HepG2 (cell line): ENCODE results near the gene KLHL21. TPM values are rescaled to one million over a fixed set of nuclear protein-coding genes. Genes with fewer than 3 reads are reported as not detected.

Experiments used
- CHD2 ChIP-seq: IDR thresholded peaks from 2 replicates; pipeline ENCODE4 v1.6.1; 2011; ENCODE audit warnings: low read depth, low read length, improper control_type of control experiment
- GLI4 ChIP-seq: sonication (generic); formaldehyde crosslinking; IDR thresholded peaks from 2 replicates; pipeline ENCODE4 v1.5.1; 2020; ENCODE audit warnings: missing genetic modification reagents, mild to moderate bottlenecking, moderate library complexity, borderline replicate concordance
- HCFC1 ChIP-seq: fragments of 150-350 bp; IDR thresholded peaks from 2 replicates; pipeline ENCODE4 v1.6.1; 2014; ENCODE audit warnings: low read depth, low read length
- HNF4A ChIP-seq: sonication (generic); formaldehyde crosslinking; IDR thresholded peaks from 2 replicates; pipeline ENCODE4 v1.4.0; 2020; ENCODE audit warnings: missing genetic modification reagents
- HOXA3 ChIP-seq: sonication (generic); formaldehyde crosslinking; IDR thresholded peaks from 2 replicates; pipeline ENCODE4 v1.5.0; 2020; ENCODE audit warnings: missing genetic modification reagents
- KDM5A ChIP-seq: fragments of 200-600 bp; sonication (generic); IDR thresholded peaks from 2 replicates; pipeline ENCODE4 v1.7.0; 2018; ENCODE audit warnings: antibody characterized with exemption, mild to moderate bottlenecking, low read length, borderline replicate concordance
- KDM5B ChIP-seq: sonication (generic); formaldehyde crosslinking; IDR thresholded peaks from 2 replicates; pipeline ENCODE4 v1.4.0; 2020; ENCODE audit warnings: missing genetic modification reagents, mild to moderate bottlenecking, borderline replicate concordance
- MAFK ChIP-seq, 2 experiments: IDR thresholded peaks in 1 of 2; conservative IDR thresholded peaks in 1 of 2; 2 replicates each; pipeline ENCODE4 v1.6.1; 2011; ENCODE audit warnings: improper control_type of control experiment in 2 of 2, low read length in 2 of 2
- POLR2AphosphoS5 ChIP-seq: IDR thresholded peaks from 2 replicates; pipeline ENCODE4 v1.6.1; 2012; ENCODE audit warnings: low read depth, low read length
- SOX5 ChIP-seq: IDR thresholded peaks from 2 replicates; pipeline ENCODE4 v1.6.1; 2016; ENCODE audit warnings: borderline replicate concordance
- SOX6 ChIP-seq, 2 experiments: fragments of 450-650 bp in 1 of 2; sonication (generic) in 1 of 2; formaldehyde crosslinking in 1 of 2; IDR thresholded peaks; 2 replicates each; pipeline versions ENCODE4 v1.4.0 to v1.6.1; 2017 to 2020; ENCODE audit warnings: antibody characterized with exemption in 1 of 2, mild to moderate bottlenecking in 1 of 2, missing genetic modification reagents in 1 of 2
- THAP11 ChIP-seq: IDR thresholded peaks from 2 replicates; pipeline ENCODE4 v1.6.1; 2016; ENCODE audit warnings: missing biosample characterization, missing genetic modification reagents
- YY1 ChIP-seq: IDR thresholded peaks from 2 replicates; pipeline ENCODE4 v1.6.1; 2011; ENCODE audit warnings: low read length, low read depth, moderate library complexity, mild to moderate bottlenecking; ENCODE audit not compliant: insufficient read depth, insufficient replicate concordance
- ZMYM2 ChIP-seq: sonication (generic); formaldehyde crosslinking; IDR thresholded peaks from 2 replicates; pipeline ENCODE4 v1.8.0; 2022; ENCODE audit warnings: mild to moderate bottlenecking, missing genetic modification reagents
- ZNF124 ChIP-seq: sonication (generic); formaldehyde crosslinking; IDR thresholded peaks from 2 replicates; pipeline ENCODE4 v1.4.0; 2020; ENCODE audit warnings: missing genetic modification reagents
- ZNF430 ChIP-seq: sonication (generic); formaldehyde crosslinking; IDR thresholded peaks from 2 replicates; pipeline ENCODE4 v1.9.0; 2021; ENCODE audit warnings: mild to moderate bottlenecking, missing genetic modification reagents
- ZNF441 ChIP-seq: sonication (generic); formaldehyde crosslinking; IDR thresholded peaks from 2 replicates; pipeline ENCODE4 v1.7.0; 2021; ENCODE audit warnings: missing genetic modification reagents, borderline replicate concordance
- ZNF83 ChIP-seq: sonication (generic); formaldehyde crosslinking; IDR thresholded peaks from 2 replicates; pipeline ENCODE4 v1.4.0; 2020; ENCODE audit warnings: missing genetic modification reagents, mild to moderate bottlenecking, borderline replicate concordance
- polyA plus RNA-seq, 8 experiments: library from polyadenylated mRNA; depleted of rRNA in 3 of 8; stranded (reverse) in 7 of 8; unstranded in 1 of 8; fragments of >200 nt; fragmentation: Illumina TruSeq in 4 of 8; extraction: Trizol in 4 of 8; gene quantifications; 2 replicates each; pipeline versions ENCODE4 v1.2.1 to v1.2.3, GENCODE V29; 2011 to 2016; ENCODE audit warnings: low read depth in 4 of 8, missing spikeins in 1 of 8, mixed read lengths in 1 of 8; ENCODE audit not compliant: insufficient read depth in 1 of 8
- total RNA-seq, 5 experiments: library from RNA; depleted of rRNA; stranded (reverse); fragments of >200 nt; fragmentation: Illumina TruSeq; extraction: Trizol; gene quantifications; 2 replicates each; pipeline ENCODE4 v1.2.3, GENCODE V29; 2016; ENCODE audit warnings: low read depth in 1 of 5
- TF ChIP-seq, protein P1 (sequence below): sonication (generic); formaldehyde crosslinking; IDR thresholded peaks from 2 replicates; pipeline ENCODE4 v1.8.1; 2023; ENCODE audit warnings: mild to moderate bottlenecking, inconsistent platforms, moderate library complexity, missing genetic modification reagents, borderline replicate concordance
- TF ChIP-seq, protein P2 (sequence below): sonication (generic); formaldehyde crosslinking; IDR thresholded peaks from 2 replicates; pipeline ENCODE4 v1.4.0; 2020; ENCODE audit warnings: missing genetic modification reagents
- TF ChIP-seq, protein P3 (sequence below): IDR thresholded peaks from 2 replicates; pipeline ENCODE4 v1.6.1; 2012; ENCODE audit warnings: inconsistent platforms
- TF ChIP-seq, protein P4 (sequence below): sonication (generic); formaldehyde crosslinking; conservative IDR thresholded peaks from 2 replicates; pipeline ENCODE4 v1.8.0; 2022; ENCODE audit warnings: low read depth, missing genetic modification reagents
- TF ChIP-seq, protein P5 (sequence below): IDR thresholded peaks from 2 replicates; pipeline ENCODE4 v1.6.1; 2016; ENCODE audit warnings: mild to moderate bottlenecking, missing biosample characterization, missing genetic modification reagents
- TF ChIP-seq, protein P6 (sequence below): sonication (generic); formaldehyde crosslinking; IDR thresholded peaks from 2 replicates; pipeline ENCODE4 v1.5.0; 2020; ENCODE audit warnings: missing genetic modification reagents, mild to moderate bottlenecking, borderline replicate concordance

The KLHL21 gene
- total and polyA plus RNA-seq, 2 of the 13 experiments (the other 11 are each of a cell fraction or from before 2014, with no cell fraction given): 14.8 to 25.0 TPM

DNA sequence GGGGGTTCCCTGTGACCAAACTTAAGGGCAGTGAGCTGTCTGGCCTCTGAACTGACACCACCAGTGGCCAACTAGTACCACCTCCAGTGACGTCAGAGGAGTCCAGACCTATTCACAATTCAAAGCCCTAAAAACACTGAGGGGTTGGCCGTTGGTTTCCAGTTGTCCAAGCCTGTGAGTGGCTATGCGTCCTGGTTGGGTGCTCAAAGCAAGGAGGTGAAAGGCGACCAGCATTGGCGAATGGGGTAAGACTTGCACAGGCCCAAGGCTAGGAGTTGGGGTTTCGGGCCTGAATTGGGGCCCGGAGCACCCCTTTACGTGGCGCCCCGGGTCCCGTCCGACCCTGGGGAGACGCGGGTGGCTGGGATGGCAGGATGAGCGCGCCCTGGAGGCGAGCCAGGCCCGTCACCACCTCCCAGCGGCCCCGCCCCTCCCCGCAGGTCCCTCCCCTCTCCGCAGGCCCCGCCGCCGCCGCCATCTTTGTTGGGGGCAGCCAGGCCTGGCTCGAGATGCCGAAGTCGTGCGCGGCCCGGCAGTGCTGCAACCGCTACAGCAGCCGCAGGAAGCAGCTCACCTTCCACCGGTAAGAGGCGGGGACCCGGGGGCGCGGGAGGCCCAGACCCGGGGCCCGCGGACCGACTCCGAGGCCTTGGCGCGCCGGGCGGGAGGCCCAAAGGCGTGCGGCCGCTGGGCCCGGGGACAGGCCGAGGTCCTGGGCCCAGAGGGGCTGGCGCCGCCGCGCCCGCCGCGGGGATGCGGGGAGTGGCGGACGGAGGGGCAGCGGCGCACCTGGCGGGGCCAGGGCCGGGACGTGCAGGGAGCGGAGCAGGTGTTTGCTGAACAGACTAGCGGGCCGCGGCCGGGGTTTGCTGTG is 22.3 kb upstream of the KLHL21 start, which contains the start of gene THAP3 (continued):
- TF ChIP-seq ZNF441 (no peak), YY1 (peak; percentile 98), HNF4A (CRISPR knock-in tag) (no peak), SOX6 (IDR thresholded peaks at IDR 0.05) (no peak), SOX6 (CRISPR knock-in tag; IDR thresholded peaks at IDR 0.05) (no peak), SOX5 (CRISPR knock-in tag) (peak; percentile 10; the same call in 1 of the 2 replicates), POLR2AphosphoS5 (peak; percentile 43; the same call in 1 of the 2 replicates), HCFC1 (peak; percentile 41; the same call in 1 of the 2 replicates), ZNF124 (CRISPR knock-in tag) (no peak), ZNF430 (CRISPR knock-in tag) (no peak), KDM5B (CRISPR knock-in tag) (0 out of 2 replicates have a peak, but pooled peaks have one; percentile 11), KDM5A (no peak), ZMYM2 (CRISPR knock-in tag) (no peak), CHD2 (peak; percentile 2; the same call in 1 of the 2 replicates), MAFK (conservative IDR thresholded peaks at IDR 0.05 in 1 of 2, IDR thresholded peaks at IDR 0.05 in 1 of 2; ENCODE audit: low read length in 2 of 2) (no peak), GLI4 (CRISPR knock-in tag) (no peak), THAP11 (peak; percentile 86), HOXA3 (CRISPR knock-in tag) (peak; percentile 84), ZNF83 (CRISPR knock-in tag) (no peak)
- TF ChIP-seq, protein P1, sequence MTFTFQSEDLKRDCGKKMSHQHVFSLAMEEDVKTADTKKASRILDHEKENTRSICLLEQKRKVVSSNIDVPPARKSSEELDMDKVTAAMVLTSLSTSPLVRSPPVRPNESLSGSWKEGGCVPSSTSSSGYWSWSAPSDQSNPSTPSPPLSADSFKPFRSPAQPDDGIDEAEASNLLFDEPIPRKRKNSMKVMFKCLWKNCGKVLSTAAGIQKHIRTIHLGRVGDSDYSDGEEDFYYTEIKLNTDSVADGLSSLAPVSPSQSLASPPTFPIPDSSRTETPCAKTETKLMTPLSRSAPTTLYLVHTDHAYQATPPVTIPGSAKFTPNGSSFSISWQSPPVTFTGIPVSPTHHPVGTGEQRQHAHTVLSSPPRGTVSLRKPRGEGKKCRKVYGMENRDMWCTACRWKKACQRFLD (CRISPR knock-in tag): 0 out of 2 replicates have a peak, but pooled peaks have one; percentile 33
- TF ChIP-seq, protein P2, sequence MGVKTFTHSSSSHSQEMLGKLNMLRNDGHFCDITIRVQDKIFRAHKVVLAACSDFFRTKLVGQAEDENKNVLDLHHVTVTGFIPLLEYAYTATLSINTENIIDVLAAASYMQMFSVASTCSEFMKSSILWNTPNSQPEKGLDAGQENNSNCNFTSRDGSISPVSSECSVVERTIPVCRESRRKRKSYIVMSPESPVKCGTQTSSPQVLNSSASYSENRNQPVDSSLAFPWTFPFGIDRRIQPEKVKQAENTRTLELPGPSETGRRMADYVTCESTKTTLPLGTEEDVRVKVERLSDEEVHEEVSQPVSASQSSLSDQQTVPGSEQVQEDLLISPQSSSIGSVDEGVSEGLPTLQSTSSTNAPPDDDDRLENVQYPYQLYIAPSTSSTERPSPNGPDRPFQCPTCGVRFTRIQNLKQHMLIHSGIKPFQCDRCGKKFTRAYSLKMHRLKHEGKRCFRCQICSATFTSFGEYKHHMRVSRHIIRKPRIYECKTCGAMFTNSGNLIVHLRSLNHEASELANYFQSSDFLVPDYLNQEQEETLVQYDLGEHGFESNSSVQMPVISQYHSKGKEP: no peak
- TF ChIP-seq, protein P3, sequence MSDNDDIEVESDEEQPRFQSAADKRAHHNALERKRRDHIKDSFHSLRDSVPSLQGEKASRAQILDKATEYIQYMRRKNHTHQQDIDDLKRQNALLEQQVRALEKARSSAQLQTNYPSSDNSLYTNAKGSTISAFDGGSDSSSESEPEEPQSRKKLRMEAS: peak; percentile 53
- TF ChIP-seq, protein P4, sequence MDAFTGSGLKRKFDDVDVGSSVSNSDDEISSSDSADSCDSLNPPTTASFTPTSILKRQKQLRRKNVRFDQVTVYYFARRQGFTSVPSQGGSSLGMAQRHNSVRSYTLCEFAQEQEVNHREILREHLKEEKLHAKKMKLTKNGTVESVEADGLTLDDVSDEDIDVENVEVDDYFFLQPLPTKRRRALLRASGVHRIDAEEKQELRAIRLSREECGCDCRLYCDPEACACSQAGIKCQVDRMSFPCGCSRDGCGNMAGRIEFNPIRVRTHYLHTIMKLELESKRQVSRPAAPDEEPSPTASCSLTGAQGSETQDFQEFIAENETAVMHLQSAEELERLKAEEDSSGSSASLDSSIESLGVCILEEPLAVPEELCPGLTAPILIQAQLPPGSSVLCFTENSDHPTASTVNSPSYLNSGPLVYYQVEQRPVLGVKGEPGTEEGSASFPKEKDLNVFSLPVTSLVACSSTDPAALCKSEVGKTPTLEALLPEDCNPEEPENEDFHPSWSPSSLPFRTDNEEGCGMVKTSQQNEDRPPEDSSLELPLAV: no peak
- TF ChIP-seq, protein P5, sequence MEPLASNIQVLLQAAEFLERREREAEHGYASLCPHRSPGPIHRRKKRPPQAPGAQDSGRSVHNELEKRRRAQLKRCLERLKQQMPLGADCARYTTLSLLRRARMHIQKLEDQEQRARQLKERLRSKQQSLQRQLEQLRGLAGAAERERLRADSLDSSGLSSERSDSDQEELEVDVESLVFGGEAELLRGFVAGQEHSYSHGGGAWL (CRISPR knock-in tag): no peak; the same call in 1 of the 2 replicates
- TF ChIP-seq, protein P6, sequence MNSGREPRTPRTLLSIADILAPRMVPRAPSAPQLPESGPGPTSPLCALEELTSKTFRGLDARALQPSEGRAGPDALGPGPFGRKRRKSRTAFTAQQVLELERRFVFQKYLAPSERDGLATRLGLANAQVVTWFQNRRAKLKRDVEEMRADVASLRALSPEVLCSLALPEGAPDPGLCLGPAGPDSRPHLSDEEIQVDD (CRISPR knock-in tag): peak; percentile 22; the same call in 1 of the 2 replicates
